ENCODE results near the gene TMEM161A.
A peak's percentile ranks its signal among the peaks of the same experiment; 100 is the strongest.

The TMEM161A gene

GRCh38 chr19:19147344-19147743 is 9.1 kb upstream of the TMEM161A start:
- CTCF ChIA-PET, result interaction anchor here (0.6 to 2.1 kb wide), 6 partner anchors 9 to 342 kb away, joined by 3 to 13 read pairs (median 5); no protein-coding TSS in a partner anchor
- POLR2A ChIA-PET (ENCODE audit: low non-redundant PET), result interaction anchor here (0.6 to 0.8 kb wide), 2 partner anchors 9 to 247 kb away, joined by 3 read pairs; no protein-coding TSS in a partner anchor
- no peak for DNase-seq (ENCODE audit: low spot score)
- TF ChIP-seq CTCF (conservative IDR thresholded peaks at IDR 0.05; ENCODE audit: low read depth), result no peak
- H3K27ac ChIP-seq, result no peak overlapping the region

DNA sequence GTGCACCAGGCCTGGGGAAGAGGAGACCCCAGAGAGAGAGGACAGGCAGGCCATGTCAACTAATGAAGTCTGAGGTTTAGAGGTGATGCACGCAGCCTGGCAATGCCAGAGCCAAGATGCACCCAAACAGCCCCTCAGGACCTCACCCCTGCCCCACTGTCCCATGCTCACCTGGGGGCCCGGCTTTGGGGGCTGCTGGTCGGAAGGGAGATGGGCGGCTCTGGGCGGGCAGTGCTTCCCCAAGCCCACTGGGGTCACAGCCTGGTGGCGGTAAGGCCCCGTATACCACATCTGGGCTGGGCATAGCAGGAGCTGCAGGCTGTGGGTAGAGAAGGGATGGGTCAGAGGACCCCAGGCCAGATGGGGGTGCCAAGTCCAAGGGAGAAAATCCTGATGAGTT is 8.6 kb upstream of the TMEM161A start:
- CTCF ChIA-PET, result interaction anchor here (0.7 to 2.1 kb wide), 6 partner anchors 10 to 343 kb away, joined by 3 to 13 read pairs (median 6); no protein-coding TSS in a partner anchor
- POLR2A ChIA-PET (ENCODE audit: low non-redundant PET), result interaction anchor here (0.8 kb wide), 1 partner anchor 9 kb away, joined by 3 read pairs; no protein-coding TSS in a partner anchor
- H3K27ac ChIP-seq, result no peak overlapping the region
- DNase-seq (ENCODE audit: low spot score), result no peak
- no peak for TF ChIP-seq CTCF (conservative IDR thresholded peaks at IDR 0.05; ENCODE audit: low read depth)

DNA sequence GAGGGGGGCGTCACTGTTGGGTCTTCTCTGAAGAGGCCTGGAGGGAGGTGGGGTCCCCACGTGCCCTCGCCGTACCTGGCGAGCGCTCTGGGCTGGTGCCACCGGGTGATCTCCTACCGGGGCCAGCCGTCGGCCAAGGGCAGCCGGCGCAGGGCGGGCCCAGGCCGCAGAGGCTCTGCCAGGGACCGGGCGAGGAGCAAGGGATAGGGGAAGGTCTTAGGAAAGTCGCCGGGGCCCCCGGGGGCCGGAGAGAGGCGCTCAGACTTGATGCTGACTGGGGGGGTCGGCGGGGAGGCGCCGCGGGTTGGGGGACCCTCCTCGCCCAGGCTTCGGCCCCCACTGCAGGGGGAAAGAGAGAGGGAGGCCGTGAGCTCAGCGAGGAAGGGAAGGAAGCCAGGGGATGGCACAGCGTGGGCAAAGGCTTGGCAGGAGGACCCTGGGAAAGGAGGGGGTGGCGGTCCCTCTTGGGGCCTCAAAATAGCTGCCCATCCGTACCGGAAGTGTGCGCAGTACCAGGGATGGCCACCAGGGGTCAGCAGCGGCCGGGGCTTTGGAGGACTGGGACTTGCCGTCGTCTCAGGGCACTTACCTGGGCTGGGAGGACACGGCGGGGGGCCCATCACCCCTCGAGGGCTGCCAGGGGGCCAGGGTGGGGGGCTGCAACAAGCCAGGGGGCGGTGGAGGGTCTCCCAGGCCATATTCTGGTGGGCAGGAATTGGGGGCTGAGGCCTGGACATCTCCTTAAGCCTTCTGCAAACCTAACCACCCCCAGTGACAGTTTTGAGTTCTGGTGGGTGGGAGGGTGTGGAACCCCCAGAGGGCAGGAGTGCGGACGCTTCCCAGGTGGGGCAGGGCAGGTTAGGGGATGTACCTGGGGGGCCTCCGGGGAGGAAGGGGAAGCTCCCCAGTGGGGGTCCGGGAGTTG is 7.7 kb upstream of the TMEM161A start:
- peak; percentile 98 for TF ChIP-seq CTCF (conservative IDR thresholded peaks at IDR 0.05; ENCODE audit: low read depth)
- ChIA-PET POLR2A (ENCODE audit: low non-redundant PET) (no interaction called here), CTCF (interaction anchor here (0.5 to 2.1 kb wide), 19 partner anchors 11 to 1326 kb away, joined by 3 to 13 read pairs (median 3); no protein-coding TSS in a partner anchor)
- H3K27ac ChIP-seq, result no peak overlapping the region
- peak; percentile 53 for DNase-seq (ENCODE audit: low spot score)

GRCh38 chr19:19145281-19145680 is 7.0 kb upstream of the TMEM161A start:
- TF ChIP-seq CTCF (conservative IDR thresholded peaks at IDR 0.05; ENCODE audit: low read depth), result no peak
- no peak for DNase-seq (ENCODE audit: low spot score)
- ChIA-PET POLR2A (ENCODE audit: low non-redundant PET) (no interaction called here), CTCF (interaction anchor here (0.5 to 2.1 kb wide), 15 partner anchors 11 to 1326 kb away, joined by 3 to 13 read pairs (median 4); no protein-coding TSS in a partner anchor)
- no peak overlapping the region for H3K27ac ChIP-seq

DNA sequence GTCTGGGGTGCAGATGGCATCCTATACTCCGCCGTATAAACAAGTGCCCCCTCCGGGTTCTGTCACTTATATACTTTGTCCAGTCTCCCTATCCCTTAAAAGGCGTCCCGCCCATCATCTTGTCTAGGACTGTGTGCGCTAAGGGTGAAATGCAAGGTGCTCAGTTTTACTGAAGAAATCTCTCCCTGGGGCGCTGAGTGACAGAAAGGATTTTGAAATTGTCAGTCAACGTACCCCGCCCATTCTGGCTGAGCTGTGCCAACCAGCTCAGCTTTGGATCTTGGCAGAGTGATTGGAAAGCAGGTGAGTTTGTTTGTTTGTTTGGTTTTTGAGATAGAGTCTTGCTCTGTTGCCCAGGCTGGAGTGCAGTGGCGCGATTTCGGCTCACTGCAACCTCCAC is 4.1 kb upstream of the TMEM161A start:
- POLR2A ChIA-PET (ENCODE audit: low non-redundant PET), result no interaction called here
- DNase-seq (ENCODE audit: low spot score), result no peak
- no peak overlapping the region for H3K27ac ChIP-seq
- no peak for TF ChIP-seq CTCF (conservative IDR thresholded peaks at IDR 0.05; ENCODE audit: low read depth)
- CTCF ChIA-PET, result no interaction called here

DNA sequence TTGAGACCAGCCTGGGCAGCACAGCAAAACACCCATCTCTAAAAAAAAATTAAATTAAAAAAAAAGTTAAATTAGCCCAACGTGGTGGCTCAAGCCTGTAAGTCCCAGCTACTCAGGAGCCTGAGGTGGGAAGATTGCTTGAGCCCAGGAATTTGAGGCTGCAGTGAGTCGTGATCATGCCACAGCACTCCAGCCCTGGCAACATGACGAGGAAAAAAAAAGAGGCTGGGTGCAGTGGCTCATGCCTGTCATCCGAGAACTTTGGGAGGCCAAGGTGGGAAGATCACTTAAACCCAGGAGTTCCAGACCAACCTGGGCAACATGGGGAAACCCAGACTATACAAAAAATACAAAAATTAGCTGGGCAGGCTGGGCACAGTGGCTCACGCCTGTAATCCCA is 2.2 kb upstream of the TMEM161A start:
- ChIA-PET CTCF (interaction anchor here (0.6 to 0.7 kb wide), 5 partner anchors 17 to 447 kb away, joined by 3 to 8 read pairs (median 3); no protein-coding TSS in a partner anchor), POLR2A (ENCODE audit: low non-redundant PET) (no interaction called here)
- no peak for DNase-seq (ENCODE audit: low spot score)
- no peak overlapping the region for H3K27ac ChIP-seq
- no peak for TF ChIP-seq CTCF (conservative IDR thresholded peaks at IDR 0.05; ENCODE audit: low read depth)
